ENCODE results near the gene IREB2.

Gene IREB2

GRCh38 chr15:78406016-78406585 lies 31.9 kb upstream of the IREB2 start:
- DNase-seq (ENCODE audit: low read depth) = no peak

GRCh38 chr15:78407608-78408354 lies 30.2 kb upstream of the IREB2 start:
- DNase-seq (ENCODE audit: low read depth) = no peak

GRCh38 chr15:78408355-78408640 lies 29.7 kb upstream of the IREB2 start:
- DNase-seq (ENCODE audit: low read depth) = no peak

DNA sequence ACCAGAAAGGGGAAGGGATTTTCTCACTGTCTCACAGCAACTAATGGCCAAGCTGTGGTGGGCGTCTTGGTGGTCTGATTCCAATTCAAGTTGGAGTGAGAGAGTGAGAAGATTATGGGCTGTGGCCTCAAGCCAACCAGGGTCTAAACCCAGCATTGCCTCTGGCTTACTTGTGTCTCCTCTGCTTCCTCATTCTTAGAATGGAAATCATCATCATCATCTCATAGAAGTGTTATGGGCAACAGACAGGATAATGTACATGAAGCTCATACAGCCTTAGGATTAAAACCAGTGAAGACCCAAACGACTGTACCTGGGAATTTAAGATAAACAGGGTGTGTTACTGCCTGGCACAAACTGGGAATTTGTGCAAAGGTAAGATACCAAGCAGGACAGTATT lies 29.1 kb upstream of the IREB2 start:
- no peak for DNase-seq (ENCODE audit: low read depth)

DNA sequence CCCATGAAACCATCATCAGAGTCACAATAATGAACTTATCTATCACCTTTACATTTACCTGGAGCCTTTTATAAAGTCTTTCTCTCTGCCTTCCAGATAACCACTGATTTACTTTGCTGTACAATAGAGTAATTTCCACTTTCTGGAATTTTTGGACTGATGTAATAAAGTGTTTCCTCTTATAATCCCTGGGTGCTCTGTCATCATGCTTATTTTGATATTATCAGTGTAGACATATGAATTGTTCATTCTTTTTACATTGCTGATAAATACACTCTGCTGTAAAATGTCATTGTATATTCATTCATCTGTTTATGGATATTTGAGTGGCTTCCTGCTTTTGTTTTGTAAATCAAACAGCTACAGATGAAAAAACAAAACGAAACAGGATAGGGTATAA lies 27.0 kb upstream of the IREB2 start:
- DNase-seq (ENCODE audit: low read depth) = no peak

DNA sequence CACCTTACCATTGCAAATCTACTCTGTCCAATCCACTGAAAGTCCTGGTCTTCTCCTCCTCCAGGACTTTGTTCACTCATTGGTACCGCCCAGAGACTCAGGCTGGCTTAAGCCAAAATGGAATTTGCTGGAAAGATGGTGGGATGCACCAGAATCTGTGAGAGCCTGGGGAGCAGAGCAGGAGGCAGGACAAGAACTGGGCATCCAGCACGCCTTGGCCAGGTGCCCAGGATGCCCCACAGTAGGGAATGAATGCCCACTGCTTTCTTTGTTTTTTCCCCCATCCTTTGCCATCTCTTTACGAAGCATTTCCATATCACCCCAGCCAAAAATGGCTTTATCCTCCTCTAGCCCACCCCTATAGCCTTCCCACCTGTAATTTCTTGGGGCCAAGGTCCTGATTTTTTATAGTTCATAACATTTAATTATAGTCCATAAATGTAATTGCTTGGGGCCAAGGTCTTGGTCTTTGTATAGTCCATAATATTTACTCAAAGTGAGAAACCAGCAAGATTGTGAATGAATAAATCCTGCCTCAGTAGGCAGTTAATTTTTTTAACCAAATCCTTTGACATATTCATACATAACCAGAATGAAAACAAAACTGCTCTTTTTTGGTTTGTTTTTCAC lies 23.3 kb upstream of the IREB2 start:
- DNase-seq (ENCODE audit: low read depth) = no peak

DNA sequence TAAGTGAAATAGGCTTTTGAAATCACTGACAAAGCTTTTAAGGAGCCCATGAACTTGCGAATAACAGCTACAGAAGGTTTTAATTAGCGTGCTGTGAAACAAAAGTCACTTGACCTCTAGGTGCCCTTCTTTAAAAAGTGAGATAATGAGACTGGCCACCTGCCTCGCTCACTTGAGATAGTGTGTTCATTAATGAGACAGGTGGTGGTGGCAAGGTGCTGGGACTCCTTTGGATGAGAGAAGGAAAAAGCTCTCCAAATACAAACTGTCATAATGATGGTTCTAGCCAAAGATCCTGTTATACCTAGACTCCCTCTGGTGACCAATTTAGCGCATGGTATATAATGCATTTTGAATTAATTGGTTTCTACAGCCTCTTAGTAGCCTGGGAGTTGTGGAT lies 22.7 kb upstream of the IREB2 start:
- no peak for DNase-seq (ENCODE audit: low read depth)

DNA sequence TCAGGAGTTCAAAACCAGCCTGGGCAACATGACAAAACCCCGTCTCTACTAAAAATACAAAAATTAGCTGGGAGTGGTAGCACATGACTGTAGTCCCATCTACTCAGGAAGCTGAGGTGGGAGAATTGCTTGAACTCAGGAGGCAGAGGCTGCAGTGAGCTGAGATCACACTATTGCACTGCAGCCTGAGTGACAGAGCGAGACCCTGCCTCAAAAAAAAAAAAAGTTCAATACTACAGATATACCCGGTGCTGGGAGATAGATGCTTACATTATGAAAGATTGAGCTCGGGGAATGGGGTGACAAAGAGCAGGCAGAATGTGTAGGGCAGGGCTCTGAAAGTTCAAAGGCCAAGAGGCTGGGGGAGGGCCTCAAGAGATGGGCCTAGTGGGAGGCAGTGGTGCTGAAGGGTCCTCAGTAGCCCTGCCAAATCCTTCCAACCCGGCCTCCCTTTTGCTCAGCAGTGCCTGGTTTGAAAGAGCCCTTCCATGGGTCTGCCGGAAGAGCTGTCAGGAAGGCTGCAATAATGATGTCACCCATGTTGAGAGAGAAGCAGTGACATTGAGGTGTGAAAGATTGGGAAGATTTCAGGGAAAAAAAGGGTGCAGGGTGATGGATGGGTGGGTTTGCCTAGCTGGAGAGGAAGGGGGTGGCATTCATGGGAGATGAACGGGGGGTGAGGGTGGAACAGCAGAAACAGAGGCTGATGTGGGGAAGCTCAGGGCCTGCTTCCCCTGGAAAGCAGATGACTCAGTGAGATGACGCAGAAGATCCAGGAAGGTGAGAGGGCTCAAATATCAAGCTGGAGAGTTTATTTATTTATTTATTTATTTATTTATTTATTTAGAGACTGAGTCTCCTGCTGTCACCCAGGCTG lies 20.0 kb upstream of the IREB2 start:
- no peak for DNase-seq (ENCODE audit: low read depth)

DNA sequence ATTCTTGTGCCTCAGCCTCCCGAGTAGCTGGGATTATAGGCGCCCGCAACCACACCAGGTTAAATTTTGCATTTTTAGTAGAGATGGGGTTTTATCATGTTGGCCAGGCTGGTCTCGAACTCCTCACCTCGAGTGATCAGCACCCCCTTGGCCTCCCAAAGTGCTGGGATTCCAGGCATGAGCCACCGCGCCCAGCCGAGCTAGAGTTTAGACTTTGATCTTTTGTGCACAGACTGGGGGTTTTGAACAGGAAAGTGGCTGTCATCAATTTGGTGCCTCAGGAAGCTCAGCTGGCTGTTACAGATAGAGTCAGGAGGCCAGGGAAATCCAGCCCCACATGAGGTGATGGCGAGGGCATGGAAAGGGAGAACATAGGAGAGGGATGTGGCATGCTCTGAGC lies 19.3 kb upstream of the IREB2 start:
- DNase-seq (ENCODE audit: low read depth) = no peak

DNA sequence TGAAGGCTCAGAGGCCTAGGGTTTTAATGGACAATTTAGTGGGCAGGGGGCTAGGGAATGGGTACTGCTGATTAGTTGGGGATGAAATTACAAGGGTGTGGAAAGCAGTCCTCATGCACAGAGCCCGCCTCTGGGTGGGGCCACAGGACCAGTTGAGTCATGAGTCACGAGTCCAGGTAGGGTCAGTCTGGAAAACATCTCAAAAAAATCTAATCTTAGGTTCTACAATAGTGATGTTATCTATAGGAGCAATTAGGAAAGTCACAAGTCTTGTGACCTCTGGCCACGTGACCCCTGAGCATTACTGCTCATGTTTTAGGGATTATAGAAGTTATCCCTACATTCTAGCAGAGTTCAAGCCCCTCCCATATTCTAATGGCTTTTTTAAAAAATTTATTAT lies 18.6 kb upstream of the IREB2 start:
- DNase-seq (ENCODE audit: low read depth) = no peak

- no peak for DNase-seq (ENCODE audit: low read depth)
Observed at GRCh38 chr15:78420220-78420619, 17.8 kb upstream of the IREB2 start.

DNA sequence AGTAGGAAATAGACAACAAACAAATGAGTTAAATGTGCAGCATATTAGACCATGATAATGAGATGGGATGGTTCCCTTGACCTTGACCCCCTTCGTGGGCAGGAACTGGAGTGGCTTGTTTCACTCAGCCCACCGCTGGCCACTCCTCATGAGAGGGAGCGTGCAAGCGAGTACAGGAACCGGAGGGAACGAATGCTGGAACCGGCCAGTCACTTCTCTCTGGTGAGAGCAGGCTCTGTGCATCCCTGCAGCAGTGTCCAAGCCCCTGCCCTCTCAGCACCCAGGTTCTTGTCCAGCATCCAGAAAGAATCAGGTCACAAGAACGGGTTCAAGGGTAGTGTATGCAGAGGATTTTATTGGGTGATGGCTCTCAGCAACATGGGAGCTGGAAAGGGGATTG lies 17.2 kb upstream of the IREB2 start:
- no peak for DNase-seq (ENCODE audit: low read depth)

GRCh38 chr15:78421238-78421965 lies 16.6 kb upstream of the IREB2 start:
- no peak for DNase-seq (ENCODE audit: low read depth)

- DNase-seq (ENCODE audit: low read depth) = no peak
Observed at GRCh38 chr15:78422571-78423340, 15.3 kb upstream of the IREB2 start.

DNA sequence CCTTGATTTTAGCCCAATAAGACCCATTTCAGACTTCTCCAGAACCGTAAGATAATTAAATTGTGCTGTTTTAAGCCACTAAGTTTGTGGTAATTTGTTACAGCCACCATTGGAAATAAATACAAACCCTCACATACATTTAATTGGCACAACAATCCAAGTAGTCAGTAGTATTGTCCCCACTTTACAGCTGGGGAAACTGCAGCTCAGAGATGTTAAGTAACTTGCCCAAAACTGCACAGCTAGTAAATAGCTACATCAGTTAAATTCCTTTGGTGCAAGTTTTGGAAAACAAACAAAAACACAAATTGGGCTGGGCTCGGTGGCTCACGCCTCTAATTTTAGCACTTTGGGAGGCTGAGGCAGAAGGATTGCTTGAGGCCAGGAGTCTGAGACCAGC lies 13.3 kb upstream of the IREB2 start:
- no peak for DNase-seq (ENCODE audit: low read depth)

GRCh38 chr15:78425643-78426042 lies 12.4 kb upstream of the IREB2 start:
- no peak for DNase-seq (ENCODE audit: low read depth)

DNA sequence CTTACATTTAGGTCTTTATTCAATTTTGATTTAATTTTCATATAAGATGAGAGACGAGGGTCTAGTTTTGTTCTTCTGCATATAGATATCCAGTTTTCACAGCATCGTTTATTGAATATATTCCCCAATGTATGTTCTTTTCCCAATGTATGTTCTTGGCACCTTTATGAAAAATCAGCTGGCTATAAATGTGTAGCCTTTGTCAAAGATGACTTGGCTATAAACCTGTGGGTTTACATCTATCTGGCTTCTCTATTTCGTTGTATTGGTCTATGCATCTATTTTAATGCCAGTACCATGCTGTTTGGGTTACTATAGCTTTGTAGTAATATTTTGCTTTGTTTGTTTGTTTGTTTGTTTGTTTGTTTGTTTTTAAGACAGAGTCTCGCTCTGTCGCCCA lies 11.7 kb upstream of the IREB2 start:
- no peak for DNase-seq (ENCODE audit: low read depth)

DNA sequence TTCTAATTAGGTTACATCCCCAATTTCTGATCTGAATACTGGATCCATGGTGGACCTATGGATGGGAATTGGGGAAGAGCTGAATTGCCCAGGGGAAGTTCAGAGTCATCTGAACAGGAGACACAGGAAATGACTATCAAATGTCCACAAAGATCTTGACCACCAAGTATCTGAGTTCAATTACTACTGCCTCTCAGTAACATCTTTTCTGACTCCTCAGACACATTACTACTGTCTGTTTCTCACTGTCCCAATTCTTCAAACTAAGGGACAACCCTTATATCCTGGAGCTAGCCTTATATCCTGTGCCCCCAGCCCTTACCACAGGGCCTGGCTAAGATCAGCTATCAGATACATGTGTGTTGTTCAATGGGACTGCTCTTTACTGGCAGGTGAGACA lies 10.1 kb upstream of the IREB2 start:
- no peak for DNase-seq (ENCODE audit: low read depth)

GRCh38 chr15:78429477-78429876 lies 8.5 kb upstream of the IREB2 start:
- DNase-seq (ENCODE audit: low read depth) = no peak

- DNase-seq (ENCODE audit: low read depth) = no peak
Observed at GRCh38 chr15:78431955-78432354, 6.1 kb upstream of the IREB2 start.

GRCh38 chr15:78432664-78433063 lies 5.4 kb upstream of the IREB2 start:
- DNase-seq (ENCODE audit: low read depth) = no peak

GRCh38 chr15:78434134-78434533 lies 3.9 kb upstream of the IREB2 start:
- DNase-seq (ENCODE audit: low read depth) = no peak
